K562 (cell line): ENCODE results near the gene SRGAP3. TPM values are rescaled to one million over a fixed set of nuclear protein-coding genes. Genes with fewer than 3 reads are reported as not detected.

Experiments
- ETV5 ChIP-seq: sonication (generic); formaldehyde crosslinking; IDR thresholded peaks from 2 replicates; pipeline ENCODE4 v1.4.0; 2020; ENCODE audit warnings: low read depth, mild to moderate bottlenecking, missing genetic modification reagents
- FUS ChIP-seq: fragments of 200-400 bp; formaldehyde crosslinking; optimal IDR thresholded peaks from 2 replicates; pipeline ENCODE3; 2017; ENCODE audit warnings: low read depth, low read length
- GATA2 ChIP-seq: sonication (generic); formaldehyde crosslinking; IDR thresholded peaks from 2 replicates; pipeline ENCODE4 v1.4.0; 2020; ENCODE audit warnings: mild to moderate bottlenecking, missing genetic modification reagents
- HDAC1 ChIP-seq, 2 experiments: fragments of 450-650 bp; IDR thresholded peaks; 2 replicates each; pipeline ENCODE4 v1.6.1; 2016 to 2017; ENCODE audit warnings: inconsistent platforms in 1 of 2, mild to moderate bottlenecking in 1 of 2, moderate library complexity in 1 of 2
- HMG20B ChIP-seq: fragments of 250-450 bp; sonication (Bioruptor Pico); IDR thresholded peaks from 2 replicates; pipeline ENCODE4 v1.5.0; 2021; ENCODE audit warnings: mild to moderate bottlenecking
- PRMT5 ChIP-seq: sonication (generic); formaldehyde crosslinking; IDR thresholded peaks from 2 replicates; pipeline ENCODE4 v1.5.0; 2020; ENCODE audit warnings: missing genetic modification reagents
- SNRNP70 ChIP-seq: fragments of 200-400 bp; formaldehyde crosslinking; optimal IDR thresholded peaks from 2 replicates; pipeline ENCODE3; 2017; ENCODE audit warnings: low read depth, low read length
- ZNF253 ChIP-seq: fragments of 250-450 bp; sonication (Bioruptor Pico); conservative IDR thresholded peaks from 2 replicates; pipeline ENCODE4 v1.6.1; 2021; ENCODE audit warnings: mild to moderate bottlenecking
- polyA plus RNA-seq, 8 experiments: library from polyadenylated mRNA; depleted of rRNA in 4 of 8; stranded (reverse) in 5 of 8; unstranded in 3 of 8; fragments of >200 nt; fragmentation: Nextera tagmentation in 2 of 8; fragmentation: Illumina TruSeq in 1 of 8; extraction: Ambion mirVana in 2 of 8; extraction: Trizol in 1 of 8; gene quantifications; 2 replicates each; pipeline versions ENCODE4 v1.2.1 to v1.2.3, GENCODE V29; 2011 to 2014; ENCODE audit warnings: inconsistent platforms in 1 of 8, missing spikeins in 1 of 8
- total RNA-seq, 7 experiments: library from RNA; depleted of rRNA in 6 of 7; stranded (reverse); fragments of >200 nt in 6 of 7; fragmentation: Illumina TruSeq in 2 of 7; extraction: Trizol in 2 of 7; gene quantifications; 2 replicates each; pipeline versions ENCODE4 v1.2.1 to v1.2.3, GENCODE V29; 2011 to 2021; ENCODE audit warnings: low replicate concordance in 1 of 7
- TF ChIP-seq, protein P1 (sequence below): fragments of 450-650 bp; IDR thresholded peaks from 2 replicates; pipeline ENCODE4 v1.6.1; 2016; ENCODE audit warnings: mild to moderate bottlenecking, moderate library complexity
- TF ChIP-seq, protein P2 (sequence below): fragments of 450-650 bp; IDR thresholded peaks from 2 replicates; pipeline ENCODE4 v1.6.1; 2016
- TF ChIP-seq, protein P3 (sequence below): fragments of 250-450 bp; sonication (Bioruptor Pico); IDR thresholded peaks from 2 replicates; pipeline ENCODE4 v1.6.1; 2021; ENCODE audit warnings: mild to moderate bottlenecking
- TF ChIP-seq, protein P4 (sequence below): fragments of 250-450 bp; sonication (Bioruptor Pico); IDR thresholded peaks from 2 replicates; pipeline ENCODE4 v1.5.0; 2021

SRGAP3 gene
- total and polyA plus RNA-seq, 9 of the 15 experiments (the other 6 are each of a cell fraction or from before 2014, with no cell fraction given) = 0.11 to 0.85 (median 0.35) TPM; not detected in 2

DNA sequence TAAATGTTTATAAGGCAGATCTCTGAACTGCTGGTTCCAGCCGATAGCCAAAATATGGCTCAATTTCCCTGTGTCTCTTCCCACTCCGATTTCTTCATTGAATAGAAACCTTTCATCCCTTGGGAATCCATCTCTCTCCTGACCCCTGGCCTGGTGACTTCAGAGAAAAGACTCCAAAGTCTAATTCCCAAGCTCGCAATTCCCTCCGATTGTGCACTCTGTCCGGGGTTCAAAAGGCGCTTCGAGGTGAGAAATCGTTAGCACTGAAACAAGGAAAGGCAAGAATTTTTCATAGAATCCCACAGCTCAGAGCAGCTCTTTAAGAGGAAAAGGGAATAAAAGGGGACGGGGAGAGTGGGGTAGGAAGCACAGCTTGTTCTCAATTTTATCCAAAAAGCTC is 267.7 kb downstream of the SRGAP3 start (continued):
- TF ChIP-seq, protein P1, sequence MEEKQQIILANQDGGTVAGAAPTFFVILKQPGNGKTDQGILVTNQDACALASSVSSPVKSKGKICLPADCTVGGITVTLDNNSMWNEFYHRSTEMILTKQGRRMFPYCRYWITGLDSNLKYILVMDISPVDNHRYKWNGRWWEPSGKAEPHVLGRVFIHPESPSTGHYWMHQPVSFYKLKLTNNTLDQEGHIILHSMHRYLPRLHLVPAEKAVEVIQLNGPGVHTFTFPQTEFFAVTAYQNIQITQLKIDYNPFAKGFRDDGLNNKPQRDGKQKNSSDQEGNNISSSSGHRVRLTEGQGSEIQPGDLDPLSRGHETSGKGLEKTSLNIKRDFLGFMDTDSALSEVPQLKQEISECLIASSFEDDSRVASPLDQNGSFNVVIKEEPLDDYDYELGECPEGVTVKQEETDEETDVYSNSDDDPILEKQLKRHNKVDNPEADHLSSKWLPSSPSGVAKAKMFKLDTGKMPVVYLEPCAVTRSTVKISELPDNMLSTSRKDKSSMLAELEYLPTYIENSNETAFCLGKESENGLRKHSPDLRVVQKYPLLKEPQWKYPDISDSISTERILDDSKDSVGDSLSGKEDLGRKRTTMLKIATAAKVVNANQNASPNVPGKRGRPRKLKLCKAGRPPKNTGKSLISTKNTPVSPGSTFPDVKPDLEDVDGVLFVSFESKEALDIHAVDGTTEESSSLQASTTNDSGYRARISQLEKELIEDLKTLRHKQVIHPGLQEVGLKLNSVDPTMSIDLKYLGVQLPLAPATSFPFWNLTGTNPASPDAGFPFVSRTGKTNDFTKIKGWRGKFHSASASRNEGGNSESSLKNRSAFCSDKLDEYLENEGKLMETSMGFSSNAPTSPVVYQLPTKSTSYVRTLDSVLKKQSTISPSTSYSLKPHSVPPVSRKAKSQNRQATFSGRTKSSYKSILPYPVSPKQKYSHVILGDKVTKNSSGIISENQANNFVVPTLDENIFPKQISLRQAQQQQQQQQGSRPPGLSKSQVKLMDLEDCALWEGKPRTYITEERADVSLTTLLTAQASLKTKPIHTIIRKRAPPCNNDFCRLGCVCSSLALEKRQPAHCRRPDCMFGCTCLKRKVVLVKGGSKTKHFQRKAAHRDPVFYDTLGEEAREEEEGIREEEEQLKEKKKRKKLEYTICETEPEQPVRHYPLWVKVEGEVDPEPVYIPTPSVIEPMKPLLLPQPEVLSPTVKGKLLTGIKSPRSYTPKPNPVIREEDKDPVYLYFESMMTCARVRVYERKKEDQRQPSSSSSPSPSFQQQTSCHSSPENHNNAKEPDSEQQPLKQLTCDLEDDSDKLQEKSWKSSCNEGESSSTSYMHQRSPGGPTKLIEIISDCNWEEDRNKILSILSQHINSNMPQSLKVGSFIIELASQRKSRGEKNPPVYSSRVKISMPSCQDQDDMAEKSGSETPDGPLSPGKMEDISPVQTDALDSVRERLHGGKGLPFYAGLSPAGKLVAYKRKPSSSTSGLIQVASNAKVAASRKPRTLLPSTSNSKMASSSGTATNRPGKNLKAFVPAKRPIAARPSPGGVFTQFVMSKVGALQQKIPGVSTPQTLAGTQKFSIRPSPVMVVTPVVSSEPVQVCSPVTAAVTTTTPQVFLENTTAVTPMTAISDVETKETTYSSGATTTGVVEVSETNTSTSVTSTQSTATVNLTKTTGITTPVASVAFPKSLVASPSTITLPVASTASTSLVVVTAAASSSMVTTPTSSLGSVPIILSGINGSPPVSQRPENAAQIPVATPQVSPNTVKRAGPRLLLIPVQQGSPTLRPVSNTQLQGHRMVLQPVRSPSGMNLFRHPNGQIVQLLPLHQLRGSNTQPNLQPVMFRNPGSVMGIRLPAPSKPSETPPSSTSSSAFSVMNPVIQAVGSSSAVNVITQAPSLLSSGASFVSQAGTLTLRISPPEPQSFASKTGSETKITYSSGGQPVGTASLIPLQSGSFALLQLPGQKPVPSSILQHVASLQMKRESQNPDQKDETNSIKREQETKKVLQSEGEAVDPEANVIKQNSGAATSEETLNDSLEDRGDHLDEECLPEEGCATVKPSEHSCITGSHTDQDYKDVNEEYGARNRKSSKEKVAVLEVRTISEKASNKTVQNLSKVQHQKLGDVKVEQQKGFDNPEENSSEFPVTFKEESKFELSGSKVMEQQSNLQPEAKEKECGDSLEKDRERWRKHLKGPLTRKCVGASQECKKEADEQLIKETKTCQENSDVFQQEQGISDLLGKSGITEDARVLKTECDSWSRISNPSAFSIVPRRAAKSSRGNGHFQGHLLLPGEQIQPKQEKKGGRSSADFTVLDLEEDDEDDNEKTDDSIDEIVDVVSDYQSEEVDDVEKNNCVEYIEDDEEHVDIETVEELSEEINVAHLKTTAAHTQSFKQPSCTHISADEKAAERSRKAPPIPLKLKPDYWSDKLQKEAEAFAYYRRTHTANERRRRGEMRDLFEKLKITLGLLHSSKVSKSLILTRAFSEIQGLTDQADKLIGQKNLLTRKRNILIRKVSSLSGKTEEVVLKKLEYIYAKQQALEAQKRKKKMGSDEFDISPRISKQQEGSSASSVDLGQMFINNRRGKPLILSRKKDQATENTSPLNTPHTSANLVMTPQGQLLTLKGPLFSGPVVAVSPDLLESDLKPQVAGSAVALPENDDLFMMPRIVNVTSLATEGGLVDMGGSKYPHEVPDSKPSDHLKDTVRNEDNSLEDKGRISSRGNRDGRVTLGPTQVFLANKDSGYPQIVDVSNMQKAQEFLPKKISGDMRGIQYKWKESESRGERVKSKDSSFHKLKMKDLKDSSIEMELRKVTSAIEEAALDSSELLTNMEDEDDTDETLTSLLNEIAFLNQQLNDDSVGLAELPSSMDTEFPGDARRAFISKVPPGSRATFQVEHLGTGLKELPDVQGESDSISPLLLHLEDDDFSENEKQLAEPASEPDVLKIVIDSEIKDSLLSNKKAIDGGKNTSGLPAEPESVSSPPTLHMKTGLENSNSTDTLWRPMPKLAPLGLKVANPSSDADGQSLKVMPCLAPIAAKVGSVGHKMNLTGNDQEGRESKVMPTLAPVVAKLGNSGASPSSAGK = no peak
- no peak for TF ChIP-seq PRMT5 (CRISPR knock-in tag)
- no peak for TF ChIP-seq FUS
- no peak for TF ChIP-seq HMG20B
- TF ChIP-seq, protein P2, sequence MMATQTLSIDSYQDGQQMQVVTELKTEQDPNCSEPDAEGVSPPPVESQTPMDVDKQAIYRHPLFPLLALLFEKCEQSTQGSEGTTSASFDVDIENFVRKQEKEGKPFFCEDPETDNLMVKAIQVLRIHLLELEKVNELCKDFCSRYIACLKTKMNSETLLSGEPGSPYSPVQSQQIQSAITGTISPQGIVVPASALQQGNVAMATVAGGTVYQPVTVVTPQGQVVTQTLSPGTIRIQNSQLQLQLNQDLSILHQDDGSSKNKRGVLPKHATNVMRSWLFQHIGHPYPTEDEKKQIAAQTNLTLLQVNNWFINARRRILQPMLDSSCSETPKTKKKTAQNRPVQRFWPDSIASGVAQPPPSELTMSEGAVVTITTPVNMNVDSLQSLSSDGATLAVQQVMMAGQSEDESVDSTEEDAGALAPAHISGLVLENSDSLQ = no peak
- no peak for TF ChIP-seq ZNF253 (CRISPR knock-in tag)
- TF ChIP-seq, protein P3, sequence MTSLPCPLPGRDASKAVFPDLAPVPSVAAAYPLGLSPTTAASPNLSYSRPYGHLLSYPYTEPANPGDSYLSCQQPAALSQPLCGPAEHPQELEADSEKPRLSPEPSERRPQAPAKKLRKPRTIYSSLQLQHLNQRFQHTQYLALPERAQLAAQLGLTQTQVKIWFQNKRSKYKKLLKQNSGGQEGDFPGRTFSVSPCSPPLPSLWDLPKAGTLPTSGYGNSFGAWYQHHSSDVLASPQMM = no peak
- no peak for TF ChIP-seq ETV5 (CRISPR knock-in tag)
- TF ChIP-seq HDAC1 (IDR thresholded peaks at IDR 0.05) = no peak
- TF ChIP-seq SNRNP70 = no peak
- no peak for TF ChIP-seq GATA2 (CRISPR knock-in tag)
- TF ChIP-seq, protein P4, sequence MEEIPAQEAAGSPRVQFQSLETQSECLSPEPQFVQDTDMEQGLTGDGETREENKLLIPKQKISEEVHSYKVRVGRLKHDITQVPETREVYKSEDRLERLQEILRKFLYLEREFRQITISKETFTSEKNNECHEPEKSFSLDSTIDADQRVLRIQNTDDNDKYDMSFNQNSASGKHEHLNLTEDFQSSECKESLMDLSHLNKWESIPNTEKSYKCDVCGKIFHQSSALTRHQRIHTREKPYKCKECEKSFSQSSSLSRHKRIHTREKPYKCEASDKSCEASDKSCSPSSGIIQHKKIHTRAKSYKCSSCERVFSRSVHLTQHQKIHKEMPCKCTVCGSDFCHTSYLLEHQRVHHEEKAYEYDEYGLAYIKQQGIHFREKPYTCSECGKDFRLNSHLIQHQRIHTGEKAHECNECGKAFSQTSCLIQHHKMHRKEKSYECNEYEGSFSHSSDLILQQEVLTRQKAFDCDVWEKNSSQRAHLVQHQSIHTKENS (CRISPR knock-in tag) = no peak
